ENCODE data around the gene AMER3.

AMER3 gene

GRCh38 chr2:130762910-130763385 is 7.6 kb downstream of the AMER3 start:
- ATAC-seq (no peak), DNase-seq (no peak)
- no peaks in the 10 kb centered on the region for H3K4me1 Mint-ChIP-seq
- no peak overlapping the region for H3K27ac Mint-ChIP-seq
- peaks cover 9% of the 10 kb centered on the region for H3K27me3 Mint-ChIP-seq
- no peak overlapping the region for H3K4me3 Mint-ChIP-seq
- no peaks in the 10 kb centered on the region for H3K9me3 Mint-ChIP-seq
- H3K36me3 Mint-ChIP-seq (ENCODE audit: low read depth), result no peaks in the 10 kb centered on the region

GRCh38 chr2:130763405-130763804 is 8.1 kb downstream of the AMER3 start:
- Mint-ChIP-seq H3K27ac (no peak overlapping the region), H3K4me1 (no peaks in the 10 kb centered on the region), H3K4me3 (no peak overlapping the region), H3K27me3 (peaks cover 6% of the 10 kb centered on the region), H3K36me3 (ENCODE audit: low read depth) (no peaks in the 10 kb centered on the region), H3K9me3 (no peaks in the 10 kb centered on the region)
- ATAC-seq (no peak), DNase-seq (no peak)

DNA sequence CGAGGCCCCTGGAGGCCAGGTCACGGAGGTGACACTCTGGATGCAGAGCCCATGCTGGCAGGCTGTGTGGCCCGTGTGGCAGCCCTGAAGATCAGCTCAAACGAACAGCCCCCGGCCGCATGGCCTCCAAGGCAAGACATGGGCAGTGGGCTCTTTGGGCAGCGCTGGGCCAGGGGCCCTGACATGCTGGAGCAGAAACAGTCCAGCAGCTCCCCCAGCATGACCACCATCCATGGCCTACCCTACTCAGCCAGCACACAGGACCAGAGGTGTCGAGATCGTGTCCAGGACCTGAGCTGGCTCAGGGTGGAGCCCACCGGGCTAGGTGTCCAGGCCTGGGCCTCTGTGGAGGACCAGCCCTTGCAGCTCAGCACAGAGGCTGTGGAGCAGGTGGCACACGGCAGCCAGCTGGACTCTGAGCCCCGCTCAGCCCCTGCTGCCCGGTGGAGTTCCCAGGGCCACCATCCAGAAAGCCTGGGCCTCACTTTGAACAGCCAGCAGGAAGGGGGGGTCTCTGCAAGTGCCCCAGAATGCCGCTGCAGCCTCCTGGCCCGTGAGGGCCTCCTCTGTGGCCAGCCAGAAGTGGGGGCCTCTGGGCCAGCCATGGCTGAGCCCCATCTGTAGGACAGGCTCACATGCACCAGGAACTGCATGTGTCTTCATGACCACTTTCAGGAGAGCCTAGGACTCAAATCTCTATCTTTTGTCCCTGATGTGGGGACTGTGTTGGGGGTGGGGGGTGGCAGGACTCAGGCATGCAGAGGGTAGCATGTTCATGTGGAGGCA is 8.9 kb downstream of the AMER3 start:
- H3K27ac Mint-ChIP-seq, result no peak overlapping the region
- DNase-seq (no peak), ATAC-seq (no peak)
- no peaks in the 10 kb centered on the region for H3K4me1 Mint-ChIP-seq
- H3K27me3 Mint-ChIP-seq, result peaks cover 6% of the 10 kb centered on the region
- no peak overlapping the region for H3K4me3 Mint-ChIP-seq
- H3K36me3 Mint-ChIP-seq (ENCODE audit: low read depth), result no peaks in the 10 kb centered on the region
- H3K9me3 Mint-ChIP-seq, result no peaks in the 10 kb centered on the region

DNA sequence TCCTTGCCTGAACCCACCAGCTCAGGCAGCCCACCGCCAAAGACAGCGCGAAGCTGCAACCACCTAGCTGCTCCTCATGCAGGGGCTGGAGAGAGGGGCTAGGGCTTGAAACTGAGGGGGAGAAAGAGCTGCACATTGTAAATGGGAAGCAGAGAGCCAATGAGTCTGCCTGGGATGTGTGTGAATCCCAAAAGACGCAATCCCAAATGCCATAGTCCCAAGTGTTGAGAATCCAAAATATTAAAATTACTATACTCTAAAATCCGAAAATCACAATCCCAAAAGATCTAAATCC is 9.4 kb downstream of the AMER3 start:
- ATAC-seq (no peak), DNase-seq (no peak)
- Mint-ChIP-seq H3K27ac (no peak overlapping the region), H3K4me3 (no peak overlapping the region), H3K4me1 (no peaks in the 10 kb centered on the region), H3K36me3 (ENCODE audit: low read depth) (no peaks in the 10 kb centered on the region), H3K9me3 (no peaks in the 10 kb centered on the region), H3K27me3 (peaks cover 6% of the 10 kb centered on the region)

DNA sequence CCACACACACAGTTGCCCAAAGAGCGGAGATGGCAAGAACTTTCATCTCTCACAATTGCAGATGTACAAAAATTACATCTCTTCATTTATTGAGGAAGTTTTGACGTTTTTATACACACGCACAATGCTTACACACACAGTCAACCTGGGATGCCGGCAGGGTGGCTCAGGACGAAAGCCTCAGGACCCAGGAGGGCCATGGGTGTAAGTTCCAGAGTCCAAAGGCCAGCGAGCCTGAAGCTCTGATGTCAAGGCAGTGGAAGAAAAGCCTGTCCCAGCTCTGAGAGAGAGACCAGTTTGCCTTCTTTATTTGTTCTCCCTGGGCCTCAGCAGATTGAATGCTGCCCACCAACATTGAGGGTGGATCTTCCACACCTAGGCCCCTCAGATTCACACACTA is 10.1 kb downstream of the AMER3 start:
- Mint-ChIP-seq H3K9me3 (no peaks in the 10 kb centered on the region), H3K36me3 (ENCODE audit: low read depth) (no peaks in the 10 kb centered on the region), H3K4me1 (no peaks in the 10 kb centered on the region), H3K4me3 (no peak overlapping the region), H3K27me3 (peaks cover 6% of the 10 kb centered on the region), H3K27ac (no peak overlapping the region)
- ATAC-seq (no peak), DNase-seq (no peak)

DNA sequence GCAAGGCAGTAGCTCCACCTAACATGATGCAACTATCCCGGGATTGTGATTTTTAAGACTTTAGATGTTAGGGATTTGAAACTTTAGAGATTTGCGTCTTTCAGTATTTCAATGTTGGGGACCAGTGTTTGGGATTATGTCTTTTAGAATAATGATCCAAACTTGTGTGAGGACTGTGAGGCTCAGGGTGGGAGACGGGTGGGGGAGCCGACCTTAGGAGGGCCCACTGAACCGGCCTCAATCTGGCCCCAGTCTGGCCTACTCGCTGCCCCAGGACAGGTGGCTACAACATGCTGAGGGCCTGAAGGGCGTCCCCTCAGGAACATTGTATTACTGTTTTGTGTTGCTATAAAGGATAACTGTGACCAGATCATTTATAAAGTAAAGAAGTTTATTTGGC is 10.7 kb downstream of the AMER3 start:
- no peak overlapping the region for H3K27ac Mint-ChIP-seq
- no peaks in the 10 kb centered on the region for H3K4me1 Mint-ChIP-seq
- H3K9me3 Mint-ChIP-seq, result no peaks in the 10 kb centered on the region
- no peak for ATAC-seq
- no peak for DNase-seq
- H3K4me3 Mint-ChIP-seq, result no peak overlapping the region
- no peaks in the 10 kb centered on the region for H3K36me3 Mint-ChIP-seq (ENCODE audit: low read depth)
- peaks cover 4% of the 10 kb centered on the region for H3K27me3 Mint-ChIP-seq

- ATAC-seq (no peak), DNase-seq (no peak)
- H3K36me3 Mint-ChIP-seq (ENCODE audit: low read depth), result no peaks in the 10 kb centered on the region
- H3K9me3 Mint-ChIP-seq, result no peaks in the 10 kb centered on the region
- no peak overlapping the region for H3K27ac Mint-ChIP-seq
- peaks cover 4% of the 10 kb centered on the region for H3K27me3 Mint-ChIP-seq
- no peaks in the 10 kb centered on the region for H3K4me1 Mint-ChIP-seq
- H3K4me3 Mint-ChIP-seq, result no peak overlapping the region
These were observed 11.5 kb downstream of the AMER3 start for GRCh38 chr2:130766711-130767407.

- Mint-ChIP-seq H3K27me3 (peaks cover 4% of the 10 kb centered on the region), H3K9me3 (no peaks in the 10 kb centered on the region), H3K27ac (no peak overlapping the region), H3K4me1 (no peaks in the 10 kb centered on the region), H3K36me3 (ENCODE audit: low read depth) (no peaks in the 10 kb centered on the region), H3K4me3 (no peak overlapping the region)
- ATAC-seq (no peak), DNase-seq (no peak)
These were observed 12.1 kb downstream of the AMER3 start for GRCh38 chr2:130767408-130767775.

- peaks cover 4% of the 10 kb centered on the region for H3K27me3 Mint-ChIP-seq
- H3K4me3 Mint-ChIP-seq, result no peak overlapping the region
- H3K9me3 Mint-ChIP-seq, result no peaks in the 10 kb centered on the region
- DNase-seq, result no peak
- ATAC-seq, result no peak
- no peak overlapping the region for H3K27ac Mint-ChIP-seq
- no peaks in the 10 kb centered on the region for H3K4me1 Mint-ChIP-seq
- no peaks in the 10 kb centered on the region for H3K36me3 Mint-ChIP-seq (ENCODE audit: low read depth)
These were observed 13.0 kb downstream of the AMER3 start for GRCh38 chr2:130768191-130768855.

GRCh38 chr2:130769343-130769907 is 14.1 kb downstream of the AMER3 start:
- ATAC-seq (no peak), DNase-seq (no peak)
- Mint-ChIP-seq H3K4me3 (no peak overlapping the region), H3K36me3 (ENCODE audit: low read depth) (no peaks in the 10 kb centered on the region), H3K27ac (no peak overlapping the region), H3K9me3 (no peaks in the 10 kb centered on the region), H3K27me3 (peaks cover 4% of the 10 kb centered on the region), H3K4me1 (no peaks in the 10 kb centered on the region)

- Mint-ChIP-seq H3K9me3 (no peaks in the 10 kb centered on the region), H3K4me1 (no peaks in the 10 kb centered on the region), H3K36me3 (ENCODE audit: low read depth) (no peaks in the 10 kb centered on the region), H3K27ac (no peak overlapping the region), H3K4me3 (no peak overlapping the region), H3K27me3 (peaks cover 15% of the 10 kb centered on the region)
- no peak for ATAC-seq
- no peak for DNase-seq
These were observed 21.2 kb downstream of the AMER3 start for GRCh38 chr2:130776550-130776949.

- Mint-ChIP-seq H3K4me3 (no peak overlapping the region), H3K36me3 (ENCODE audit: low read depth) (no peaks in the 10 kb centered on the region), H3K27me3 (peaks cover 18% of the 10 kb centered on the region), H3K9me3 (no peaks in the 10 kb centered on the region), H3K27ac (no peak overlapping the region), H3K4me1 (no peaks in the 10 kb centered on the region)
- DNase-seq (no peak), ATAC-seq (no peak)
These were observed 23.4 kb downstream of the AMER3 start for GRCh38 chr2:130778781-130779180.

GRCh38 chr2:130785466-130786055 is 30.2 kb downstream of the AMER3 start:
- H3K27me3 Mint-ChIP-seq, result peaks cover 14% of the 10 kb centered on the region
- H3K36me3 Mint-ChIP-seq (ENCODE audit: low read depth), result no peaks in the 10 kb centered on the region
- H3K4me1 Mint-ChIP-seq, result no peaks in the 10 kb centered on the region
- no peak overlapping the region for H3K4me3 Mint-ChIP-seq
- H3K27ac Mint-ChIP-seq, result no peak overlapping the region
- DNase-seq (no peak), ATAC-seq (no peak)
- no peaks in the 10 kb centered on the region for H3K9me3 Mint-ChIP-seq

- Mint-ChIP-seq H3K4me1 (no peaks in the 10 kb centered on the region), H3K27me3 (peaks cover 12% of the 10 kb centered on the region), H3K27ac (no peak overlapping the region), H3K9me3 (no peaks in the 10 kb centered on the region), H3K36me3 (ENCODE audit: low read depth) (no peaks in the 10 kb centered on the region), H3K4me3 (no peak overlapping the region)
- ATAC-seq, result no peak
- DNase-seq, result no peak
These were observed 30.7 kb downstream of the AMER3 start for GRCh38 chr2:130786076-130786475.

Data from activated naive CD8-positive, alpha-beta T cell treated with anti-CD3 and anti-CD28 coated beads, Interleukin-2, amount 50 U/mL, for 24 hours (primary cell).